C4-2B (cell line): Measurements from ENCODE around the gene MAP2.

ENCODE experiments used
- H3K27ac ChIP-seq: fragments of 450-650 bp; 2 replicates; pipeline ENCODE4 v1.5.1; 2017
- CTCF ChIP-seq: fragments of 450-650 bp; conservative IDR thresholded peaks from 2 replicates; pipeline ENCODE4 v1.5.1; 2017; ENCODE audit warnings: mild to moderate bottlenecking
- ZFX ChIP-seq: fragments of 450-650 bp; IDR thresholded peaks from 2 replicates; pipeline ENCODE4 v1.6.1; 2017

Gene MAP2

GRCh38 chr2:209556354-209556961 is 132.6 kb downstream of the MAP2 start:
- TF ChIP-seq CTCF (peak; percentile 71), ZFX (no peak)
- no peak overlapping the region for H3K27ac ChIP-seq

- no peak overlapping the region for H3K27ac ChIP-seq
- no peak for TF ChIP-seq CTCF
- TF ChIP-seq ZFX = no peak
Measured at GRCh38 chr2:209560911-209561310, 137.1 kb downstream of the MAP2 start.

- TF ChIP-seq ZFX (no peak), CTCF (no peak)
- H3K27ac ChIP-seq = no peak overlapping the region
Measured at GRCh38 chr2:209563453-209563852, 139.6 kb downstream of the MAP2 start.

- no peak overlapping the region for H3K27ac ChIP-seq
- no peak for TF ChIP-seq CTCF
- no peak for TF ChIP-seq ZFX
Measured at GRCh38 chr2:209564816-209565215, 141.0 kb downstream of the MAP2 start.

- H3K27ac ChIP-seq = no peak overlapping the region
- TF ChIP-seq ZFX (no peak), CTCF (no peak)
Measured at GRCh38 chr2:209565896-209566582, 142.2 kb downstream of the MAP2 start.

GRCh38 chr2:209570194-209570593 is 146.3 kb downstream of the MAP2 start:
- H3K27ac ChIP-seq = no peak overlapping the region
- TF ChIP-seq CTCF (no peak), ZFX (no peak)

GRCh38 chr2:209574515-209574914 is 150.7 kb downstream of the MAP2 start:
- no peak overlapping the region for H3K27ac ChIP-seq
- TF ChIP-seq ZFX (no peak), CTCF (no peak)
